GM12872 (cell line): ENCODE results near the gene RNASEH2A.

Experiments used
- TF ChIP-seq, protein P1 (sequence below): IDR thresholded peaks from 3 replicates; pipeline ENCODE4 v1.5.1; 2011; ENCODE audit warnings: low read depth, mild to moderate bottlenecking, low read length, moderate library complexity; ENCODE audit not compliant: insufficient read depth

The RNASEH2A gene

DNA sequence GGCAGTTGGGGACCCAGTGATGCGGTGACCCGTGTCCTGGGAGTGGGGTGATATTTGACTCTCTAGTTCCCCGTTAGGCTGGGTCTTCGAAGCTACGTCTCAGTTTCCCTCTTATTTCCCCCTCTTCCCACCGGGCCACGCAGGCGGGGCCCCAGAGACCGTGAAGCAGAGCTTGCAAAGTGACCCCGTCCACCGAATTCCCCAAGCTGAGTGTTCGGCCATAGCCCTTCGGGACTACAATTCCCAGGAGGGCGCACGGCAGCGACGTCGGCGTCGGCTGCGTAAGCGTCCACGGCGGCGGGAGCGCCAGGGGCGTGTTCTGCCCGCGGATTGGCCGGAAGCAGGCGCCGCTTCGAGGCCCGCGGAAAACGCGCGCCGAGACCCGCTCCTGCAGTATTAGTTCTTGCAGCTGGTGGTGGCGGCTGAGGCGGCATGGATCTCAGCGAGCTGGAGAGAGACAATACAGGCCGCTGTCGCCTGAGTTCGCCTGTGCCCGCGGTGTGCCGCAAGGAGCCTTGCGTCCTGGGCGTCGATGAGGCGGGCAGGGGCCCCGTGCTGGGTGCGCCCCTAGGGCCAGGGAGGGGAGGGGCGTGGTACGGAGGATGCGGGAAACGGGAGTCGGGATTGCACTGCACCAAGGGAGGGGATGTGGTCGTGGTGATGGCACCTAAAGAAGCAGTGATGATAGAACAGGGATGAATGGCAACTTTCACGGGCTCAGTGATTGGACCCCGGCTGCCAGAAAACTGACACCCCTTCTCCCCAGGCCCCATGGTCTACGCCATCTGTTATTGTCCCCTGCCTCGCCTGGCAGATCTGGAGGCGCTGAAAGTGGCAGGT, at the start of gene RNASEH2A:
Gene RNASEH2A (plus strand): TSS at position 343 of the 840 bp plus-strand sequence. CDS start 90 bp downstream, at position 433.
- TF ChIP-seq, protein P1, sequence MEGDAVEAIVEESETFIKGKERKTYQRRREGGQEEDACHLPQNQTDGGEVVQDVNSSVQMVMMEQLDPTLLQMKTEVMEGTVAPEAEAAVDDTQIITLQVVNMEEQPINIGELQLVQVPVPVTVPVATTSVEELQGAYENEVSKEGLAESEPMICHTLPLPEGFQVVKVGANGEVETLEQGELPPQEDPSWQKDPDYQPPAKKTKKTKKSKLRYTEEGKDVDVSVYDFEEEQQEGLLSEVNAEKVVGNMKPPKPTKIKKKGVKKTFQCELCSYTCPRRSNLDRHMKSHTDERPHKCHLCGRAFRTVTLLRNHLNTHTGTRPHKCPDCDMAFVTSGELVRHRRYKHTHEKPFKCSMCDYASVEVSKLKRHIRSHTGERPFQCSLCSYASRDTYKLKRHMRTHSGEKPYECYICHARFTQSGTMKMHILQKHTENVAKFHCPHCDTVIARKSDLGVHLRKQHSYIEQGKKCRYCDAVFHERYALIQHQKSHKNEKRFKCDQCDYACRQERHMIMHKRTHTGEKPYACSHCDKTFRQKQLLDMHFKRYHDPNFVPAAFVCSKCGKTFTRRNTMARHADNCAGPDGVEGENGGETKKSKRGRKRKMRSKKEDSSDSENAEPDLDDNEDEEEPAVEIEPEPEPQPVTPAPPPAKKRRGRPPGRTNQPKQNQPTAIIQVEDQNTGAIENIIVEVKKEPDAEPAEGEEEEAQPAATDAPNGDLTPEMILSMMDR: no peak

DNA sequence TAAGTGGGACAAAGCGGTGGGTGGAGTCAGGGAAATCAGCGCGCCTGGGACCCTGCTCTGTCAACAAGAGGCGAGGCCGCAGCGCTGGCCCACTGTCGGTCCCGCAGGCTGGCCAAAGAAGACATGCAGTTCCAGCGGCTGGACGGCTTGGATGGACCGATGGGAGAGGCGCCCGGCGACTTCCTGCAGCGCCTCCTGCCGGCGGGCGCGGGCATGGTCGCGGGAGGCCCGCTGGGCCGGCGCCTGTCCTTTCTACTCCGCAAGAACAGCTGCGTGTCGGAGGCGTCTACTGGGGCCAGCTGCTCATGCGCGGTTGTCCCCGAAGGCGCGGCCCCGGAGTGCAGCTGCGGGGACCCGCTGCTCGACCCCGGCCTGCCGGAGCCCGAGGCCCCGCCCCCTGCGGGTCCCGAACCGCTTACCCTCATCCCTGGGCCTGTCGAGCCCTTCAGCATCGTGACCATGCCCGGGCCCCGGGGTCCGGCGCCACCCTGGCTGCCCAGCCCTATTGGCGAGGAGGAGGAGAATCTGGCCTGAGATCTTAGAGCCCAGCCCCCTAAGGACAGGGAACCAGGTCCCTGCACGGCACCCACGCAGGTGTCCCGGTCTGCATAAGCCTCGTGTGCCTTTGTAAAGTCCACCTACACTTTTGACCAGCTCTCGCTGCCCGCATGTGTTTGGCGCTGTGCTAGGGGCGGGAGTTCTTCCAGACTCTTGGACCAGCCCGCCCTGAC, 48.7 kb upstream of the RNASEH2A start:
- TF ChIP-seq, protein P1: peak; percentile 97

DNA sequence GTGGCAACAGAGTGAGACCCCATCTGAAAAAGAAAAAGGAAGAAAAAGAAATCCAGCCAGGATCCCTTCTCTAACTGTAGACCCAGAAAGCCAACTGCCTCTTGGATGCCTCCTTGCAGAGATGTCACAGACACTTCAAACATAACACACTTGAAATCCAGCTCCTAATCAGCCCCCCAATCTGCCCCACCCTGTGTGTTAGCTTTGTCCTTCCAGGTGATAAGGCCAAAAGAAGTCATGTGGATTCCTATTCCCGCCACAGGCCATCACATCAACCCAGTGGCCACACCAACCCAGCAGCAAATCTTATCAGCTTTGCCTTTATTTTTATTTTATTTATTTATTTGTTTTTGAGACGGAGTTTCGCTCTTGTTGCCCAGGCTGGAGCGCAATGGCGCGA, 46.7 kb upstream of the RNASEH2A start:
- TF ChIP-seq, protein P1: 0 out of 3 replicates have a peak, but pooled peaks have one; percentile 3

DNA sequence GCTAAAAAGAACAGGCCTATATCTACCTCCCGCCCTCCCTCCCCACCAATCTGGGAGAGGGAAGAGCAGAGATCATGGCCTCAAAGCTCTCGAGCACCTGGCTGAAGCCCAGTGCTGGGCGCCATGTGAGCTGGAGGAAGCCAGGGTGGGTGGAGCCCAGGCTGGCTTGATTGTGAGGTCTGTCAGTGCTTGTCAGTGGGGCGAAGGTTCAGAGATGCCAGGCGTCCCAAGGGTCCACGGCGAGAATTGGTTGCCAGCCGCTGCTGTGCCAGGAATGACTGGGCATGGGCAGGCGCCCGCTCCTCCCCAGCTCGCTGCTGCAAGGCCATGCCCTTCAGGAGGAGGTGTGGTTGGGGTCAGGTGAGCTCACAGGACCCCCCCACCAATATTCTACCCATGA, 43.3 kb upstream of the RNASEH2A start:
- TF ChIP-seq, protein P1: no peak

DNA sequence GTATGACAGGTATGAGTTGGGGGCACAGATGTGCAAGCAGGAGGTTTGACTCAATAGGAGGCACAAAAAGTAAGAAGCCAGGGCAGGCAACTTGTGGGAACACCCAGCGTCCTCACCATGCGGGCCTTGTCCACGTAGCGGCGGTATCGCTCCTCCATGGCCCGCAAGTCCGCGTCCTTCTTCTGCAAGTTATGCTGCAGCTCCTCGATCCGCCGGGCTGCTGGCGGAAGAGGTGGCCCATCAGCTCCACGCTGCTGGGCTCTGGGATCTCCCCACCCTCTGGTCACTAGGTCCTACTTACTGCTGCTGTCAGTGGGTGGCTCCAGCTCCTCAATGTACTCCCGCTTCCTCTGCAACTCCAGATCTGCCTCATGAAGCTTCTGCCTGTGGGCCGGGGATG, 41.7 kb upstream of the RNASEH2A start:
- TF ChIP-seq, protein P1: no peak

DNA sequence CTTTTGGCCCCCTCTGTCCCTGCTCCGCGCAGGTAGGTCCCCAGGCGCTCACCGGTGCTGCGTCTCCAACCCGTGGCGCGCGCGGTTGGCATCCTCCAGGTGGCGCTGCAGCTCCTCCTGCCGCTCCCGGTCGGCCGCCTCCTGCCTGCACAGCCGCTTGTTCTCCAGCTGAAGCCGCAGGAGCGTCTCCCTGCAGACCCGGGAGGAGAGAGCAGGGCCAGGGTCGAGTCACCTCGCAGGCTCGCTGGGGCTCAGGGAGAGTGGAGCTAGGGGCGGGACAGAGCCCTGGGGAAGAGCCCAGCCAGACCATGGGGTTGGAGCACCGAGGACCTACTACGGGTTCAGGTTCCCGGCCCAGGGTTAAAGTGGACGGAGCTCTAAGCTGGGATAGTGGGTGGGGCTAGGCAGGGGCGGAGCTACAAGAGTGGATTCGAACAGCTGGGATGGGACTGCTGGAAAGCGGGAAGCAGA, 40.3 kb upstream of the RNASEH2A start:
- TF ChIP-seq, protein P1: peak; percentile 62

DNA sequence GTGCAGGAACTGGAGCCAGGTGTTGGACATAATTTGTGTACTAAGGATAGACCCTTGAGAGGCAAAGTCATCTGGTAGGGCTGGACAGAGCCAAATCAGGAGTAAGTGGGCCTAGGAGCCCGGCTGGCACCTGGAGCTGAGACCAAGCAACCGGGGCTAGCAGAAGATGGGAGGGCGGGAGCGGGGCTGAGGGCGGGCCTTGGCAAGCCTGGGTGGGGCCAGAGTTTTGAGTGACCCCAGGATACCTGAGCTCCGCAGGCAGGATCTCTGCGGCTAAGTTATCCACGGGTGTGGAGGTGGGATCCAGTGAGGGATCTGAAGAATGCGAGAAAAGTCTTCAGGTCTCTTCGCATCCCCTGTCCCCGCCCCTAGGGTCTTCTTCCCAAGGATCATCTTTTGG, 39.2 kb upstream of the RNASEH2A start:
- TF ChIP-seq, protein P1: no peak
